HepG2 (cell line): ENCODE data around the gene CALU. TPM values are rescaled to one million over a fixed set of nuclear protein-coding genes. Genes with fewer than 3 reads are reported as not detected.

Source experiments
- GFI1 ChIP-seq: sonication (generic); formaldehyde crosslinking; IDR thresholded peaks from 2 replicates; pipeline ENCODE4 v1.5.0; 2020; ENCODE audit warnings: missing genetic modification reagents, mild to moderate bottlenecking, borderline replicate concordance
- NFYC ChIP-seq: IDR thresholded peaks from 2 replicates; pipeline ENCODE4 v1.6.1; 2016; ENCODE audit warnings: missing genetic modification reagents, missing compliant biosample characterization
- polyA plus RNA-seq, 8 experiments: library from polyadenylated mRNA; depleted of rRNA in 3 of 8; stranded (reverse) in 7 of 8; unstranded in 1 of 8; fragments of >200 nt; fragmentation: Illumina TruSeq in 4 of 8; extraction: Trizol in 4 of 8; gene quantifications; 2 replicates each; pipeline versions ENCODE4 v1.2.1 to v1.2.3, GENCODE V29; 2011 to 2016; ENCODE audit warnings: low read depth in 4 of 8, missing spikeins in 1 of 8, mixed read lengths in 1 of 8; ENCODE audit not compliant: insufficient read depth in 1 of 8
- total RNA-seq, 5 experiments: library from RNA; depleted of rRNA; stranded (reverse); fragments of >200 nt; fragmentation: Illumina TruSeq; extraction: Trizol; gene quantifications; 2 replicates each; pipeline ENCODE4 v1.2.3, GENCODE V29; 2016; ENCODE audit warnings: low read depth in 1 of 5
- TF ChIP-seq, protein P1 (sequence below): sonication (generic); formaldehyde crosslinking; IDR thresholded peaks from 2 replicates; pipeline ENCODE4 v1.4.0; 2020; ENCODE audit warnings: mild to moderate bottlenecking, missing genetic modification reagents
- TF ChIP-seq, protein P2 (sequence below): sonication (generic); formaldehyde crosslinking; IDR thresholded peaks from 2 replicates; pipeline ENCODE4 v1.4.0; 2020; ENCODE audit warnings: mild to moderate bottlenecking, missing genetic modification reagents
- TF ChIP-seq, protein P3 (sequence below): IDR thresholded peaks from 2 replicates; pipeline ENCODE4 v1.6.1; 2016; ENCODE audit warnings: mild to moderate bottlenecking, missing biosample characterization, missing genetic modification reagents

Gene CALU
- total and polyA plus RNA-seq, 2 of the 13 experiments (the other 11 are each of a cell fraction or from before 2014, with no cell fraction given) = 198 to 252 TPM

- TF ChIP-seq, protein P1, sequence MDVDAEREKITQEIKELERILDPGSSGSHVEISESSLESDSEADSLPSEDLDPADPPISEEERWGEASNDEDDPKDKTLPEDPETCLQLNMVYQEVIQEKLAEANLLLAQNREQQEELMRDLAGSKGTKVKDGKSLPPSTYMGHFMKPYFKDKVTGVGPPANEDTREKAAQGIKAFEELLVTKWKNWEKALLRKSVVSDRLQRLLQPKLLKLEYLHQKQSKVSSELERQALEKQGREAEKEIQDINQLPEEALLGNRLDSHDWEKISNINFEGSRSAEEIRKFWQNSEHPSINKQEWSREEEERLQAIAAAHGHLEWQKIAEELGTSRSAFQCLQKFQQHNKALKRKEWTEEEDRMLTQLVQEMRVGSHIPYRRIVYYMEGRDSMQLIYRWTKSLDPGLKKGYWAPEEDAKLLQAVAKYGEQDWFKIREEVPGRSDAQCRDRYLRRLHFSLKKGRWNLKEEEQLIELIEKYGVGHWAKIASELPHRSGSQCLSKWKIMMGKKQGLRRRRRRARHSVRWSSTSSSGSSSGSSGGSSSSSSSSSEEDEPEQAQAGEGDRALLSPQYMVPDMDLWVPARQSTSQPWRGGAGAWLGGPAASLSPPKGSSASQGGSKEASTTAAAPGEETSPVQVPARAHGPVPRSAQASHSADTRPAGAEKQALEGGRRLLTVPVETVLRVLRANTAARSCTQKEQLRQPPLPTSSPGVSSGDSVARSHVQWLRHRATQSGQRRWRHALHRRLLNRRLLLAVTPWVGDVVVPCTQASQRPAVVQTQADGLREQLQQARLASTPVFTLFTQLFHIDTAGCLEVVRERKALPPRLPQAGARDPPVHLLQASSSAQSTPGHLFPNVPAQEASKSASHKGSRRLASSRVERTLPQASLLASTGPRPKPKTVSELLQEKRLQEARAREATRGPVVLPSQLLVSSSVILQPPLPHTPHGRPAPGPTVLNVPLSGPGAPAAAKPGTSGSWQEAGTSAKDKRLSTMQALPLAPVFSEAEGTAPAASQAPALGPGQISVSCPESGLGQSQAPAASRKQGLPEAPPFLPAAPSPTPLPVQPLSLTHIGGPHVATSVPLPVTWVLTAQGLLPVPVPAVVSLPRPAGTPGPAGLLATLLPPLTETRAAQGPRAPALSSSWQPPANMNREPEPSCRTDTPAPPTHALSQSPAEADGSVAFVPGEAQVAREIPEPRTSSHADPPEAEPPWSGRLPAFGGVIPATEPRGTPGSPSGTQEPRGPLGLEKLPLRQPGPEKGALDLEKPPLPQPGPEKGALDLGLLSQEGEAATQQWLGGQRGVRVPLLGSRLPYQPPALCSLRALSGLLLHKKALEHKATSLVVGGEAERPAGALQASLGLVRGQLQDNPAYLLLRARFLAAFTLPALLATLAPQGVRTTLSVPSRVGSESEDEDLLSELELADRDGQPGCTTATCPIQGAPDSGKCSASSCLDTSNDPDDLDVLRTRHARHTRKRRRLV (CRISPR knock-in tag) = no peak
- no peak for TF ChIP-seq GFI1 (CRISPR knock-in tag)
- TF ChIP-seq, protein P2, sequence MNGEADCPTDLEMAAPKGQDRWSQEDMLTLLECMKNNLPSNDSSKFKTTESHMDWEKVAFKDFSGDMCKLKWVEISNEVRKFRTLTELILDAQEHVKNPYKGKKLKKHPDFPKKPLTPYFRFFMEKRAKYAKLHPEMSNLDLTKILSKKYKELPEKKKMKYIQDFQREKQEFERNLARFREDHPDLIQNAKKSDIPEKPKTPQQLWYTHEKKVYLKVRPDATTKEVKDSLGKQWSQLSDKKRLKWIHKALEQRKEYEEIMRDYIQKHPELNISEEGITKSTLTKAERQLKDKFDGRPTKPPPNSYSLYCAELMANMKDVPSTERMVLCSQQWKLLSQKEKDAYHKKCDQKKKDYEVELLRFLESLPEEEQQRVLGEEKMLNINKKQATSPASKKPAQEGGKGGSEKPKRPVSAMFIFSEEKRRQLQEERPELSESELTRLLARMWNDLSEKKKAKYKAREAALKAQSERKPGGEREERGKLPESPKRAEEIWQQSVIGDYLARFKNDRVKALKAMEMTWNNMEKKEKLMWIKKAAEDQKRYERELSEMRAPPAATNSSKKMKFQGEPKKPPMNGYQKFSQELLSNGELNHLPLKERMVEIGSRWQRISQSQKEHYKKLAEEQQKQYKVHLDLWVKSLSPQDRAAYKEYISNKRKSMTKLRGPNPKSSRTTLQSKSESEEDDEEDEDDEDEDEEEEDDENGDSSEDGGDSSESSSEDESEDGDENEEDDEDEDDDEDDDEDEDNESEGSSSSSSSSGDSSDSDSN (CRISPR knock-in tag) = no peak
- no peak for TF ChIP-seq NFYC (CRISPR knock-in tag)
- TF ChIP-seq, protein P3, sequence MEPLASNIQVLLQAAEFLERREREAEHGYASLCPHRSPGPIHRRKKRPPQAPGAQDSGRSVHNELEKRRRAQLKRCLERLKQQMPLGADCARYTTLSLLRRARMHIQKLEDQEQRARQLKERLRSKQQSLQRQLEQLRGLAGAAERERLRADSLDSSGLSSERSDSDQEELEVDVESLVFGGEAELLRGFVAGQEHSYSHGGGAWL (CRISPR knock-in tag) = no peak
These were observed 42.0 kb downstream of the CALU start (continued) for GRCh38 chr7:128781126-128781525.
